HG03159 (cell line): ENCODE measurements around the gene RFXAP.

Experiments used
- ATAC-seq: cut with Tn5 transposase; IDR thresholded peaks from one replicate; pipeline ENCODE4 v1.9.1; 2021; ENCODE audit warnings: mild to moderate bottlenecking, moderate library complexity; ENCODE audit not compliant: unreplicated experiment

Gene RFXAP

GRCh38 chr13:36865265-36865664 lies 46.2 kb downstream of the RFXAP start:
- ATAC-seq = no peak

- no peak for ATAC-seq
Measured at GRCh38 chr13:36866232-36866631, 47.2 kb downstream of the RFXAP start.

GRCh38 chr13:36870050-36870692 lies 51.1 kb downstream of the RFXAP start:
- ATAC-seq = no peak

- no peak for ATAC-seq
Measured at GRCh38 chr13:36872621-36873020, 53.6 kb downstream of the RFXAP start.

GRCh38 chr13:36875431-36875830 lies 56.4 kb downstream of the RFXAP start:
- ATAC-seq = no peak

GRCh38 chr13:36875961-36876360 lies 56.9 kb downstream of the RFXAP start:
- ATAC-seq = no peak
